ENCODE measurements around the gene MKS1.

Gene MKS1

DNA sequence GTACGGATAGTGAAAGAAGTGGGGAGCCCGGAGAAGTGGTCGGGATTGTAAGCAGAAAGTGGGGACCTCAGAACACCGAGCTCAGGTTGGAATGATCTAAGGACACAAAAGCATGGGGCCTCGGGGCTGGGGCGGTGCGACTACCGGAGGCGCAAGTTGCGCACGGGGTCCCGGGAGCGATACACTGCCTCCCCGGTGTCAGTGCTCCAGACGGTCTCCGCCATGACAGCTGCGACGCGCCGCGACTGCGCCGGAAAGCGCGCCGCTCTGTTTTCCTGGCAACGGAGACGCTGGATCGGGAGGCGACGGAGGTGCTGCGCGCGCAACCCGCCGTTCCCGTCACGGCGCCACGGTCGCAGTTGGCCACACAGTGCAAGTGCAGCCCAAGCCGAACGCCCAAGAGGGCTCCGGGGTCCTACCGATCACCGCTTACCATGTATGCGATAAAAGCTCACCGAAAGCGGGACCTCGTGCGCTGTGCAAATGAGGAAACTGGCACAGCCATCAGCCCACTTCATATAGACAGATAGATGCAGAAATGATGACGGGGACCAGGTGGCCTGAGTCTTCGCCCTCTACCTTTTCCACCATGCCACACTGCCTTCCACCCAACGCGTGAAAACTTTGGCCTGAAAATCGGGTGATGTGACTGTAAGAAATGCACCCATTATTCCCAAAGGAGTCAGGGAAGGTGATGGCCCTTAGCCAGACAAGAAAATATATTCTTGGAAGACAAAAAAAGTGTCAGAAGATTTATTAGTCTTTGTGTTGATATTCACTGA lies at the start of gene MKS1:
MKS1 (minus strand) TSS at position 249 of the 782 bp plus-strand sequence; CDS start at position 224, 25 bp downstream.
- peak; percentile 95 to 97 for DNase-seq

DNA sequence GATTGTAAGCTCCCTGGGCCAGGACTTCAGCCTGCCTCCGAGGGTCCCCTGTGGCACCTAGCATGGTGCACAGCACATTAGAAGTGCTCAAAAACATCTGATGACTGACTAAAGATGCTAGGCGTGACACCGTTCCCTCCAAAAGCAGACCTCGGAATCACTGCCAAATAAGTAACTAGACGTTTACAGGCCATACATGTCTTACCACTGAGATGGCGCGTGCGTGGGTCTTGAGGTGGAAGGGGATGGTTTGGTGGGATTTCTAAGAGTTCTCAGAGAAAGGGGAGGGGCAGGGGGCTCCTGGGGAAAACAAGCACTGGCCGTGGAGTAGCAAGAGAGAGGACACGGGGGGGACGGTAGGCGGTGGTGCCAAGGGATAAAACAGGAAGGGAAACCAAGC lies 49.3 kb upstream of the MKS1 start:
- no peak for DNase-seq

DNA sequence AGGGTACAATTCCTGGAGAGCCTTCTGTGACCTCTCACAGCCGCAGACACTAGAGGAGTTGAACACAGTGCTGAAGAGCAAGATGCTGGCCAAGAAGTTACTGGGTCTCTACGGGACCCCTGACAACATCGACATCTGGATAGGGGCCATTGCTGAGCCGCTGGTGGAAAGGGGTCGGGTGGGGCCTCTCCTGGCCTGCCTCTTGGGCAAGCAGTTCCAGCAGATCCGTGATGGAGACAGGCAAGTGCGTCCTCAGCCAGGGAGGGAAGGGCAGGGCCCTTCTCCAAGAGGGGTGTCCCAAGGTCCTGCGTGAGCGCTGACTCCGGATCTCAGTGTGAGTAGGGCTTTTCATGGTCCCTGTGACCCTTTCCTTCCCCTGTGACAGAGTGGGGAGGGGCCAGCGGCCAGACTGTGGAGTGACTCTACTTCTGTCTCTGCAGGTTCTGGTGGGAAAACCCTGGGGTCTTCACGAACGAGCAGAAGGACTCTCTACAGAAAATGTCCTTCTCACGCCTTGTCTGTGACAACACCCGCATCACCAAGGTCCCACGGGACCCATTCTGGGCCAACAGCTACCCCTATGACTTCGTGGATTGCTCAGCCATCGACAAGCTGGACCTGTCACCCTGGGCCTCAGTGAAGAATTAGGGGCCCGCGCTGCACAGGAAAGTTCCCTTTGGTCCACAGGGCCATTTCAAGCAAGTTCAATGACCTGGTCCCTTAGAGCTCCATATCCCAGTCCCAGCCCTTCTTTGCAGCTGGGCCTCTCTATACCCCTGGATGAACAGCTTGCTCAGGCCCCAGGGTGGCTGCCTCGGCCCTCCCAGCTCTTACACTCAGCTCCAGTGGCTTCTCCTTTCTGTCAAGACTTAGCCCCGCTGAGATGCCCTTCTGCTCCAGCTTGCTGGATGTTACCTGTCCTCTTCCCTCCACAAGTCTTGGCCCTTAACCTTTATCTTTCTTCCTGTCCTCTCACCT lies 48.6 kb upstream of the MKS1 start:
- DNase-seq, result no peak

DNA sequence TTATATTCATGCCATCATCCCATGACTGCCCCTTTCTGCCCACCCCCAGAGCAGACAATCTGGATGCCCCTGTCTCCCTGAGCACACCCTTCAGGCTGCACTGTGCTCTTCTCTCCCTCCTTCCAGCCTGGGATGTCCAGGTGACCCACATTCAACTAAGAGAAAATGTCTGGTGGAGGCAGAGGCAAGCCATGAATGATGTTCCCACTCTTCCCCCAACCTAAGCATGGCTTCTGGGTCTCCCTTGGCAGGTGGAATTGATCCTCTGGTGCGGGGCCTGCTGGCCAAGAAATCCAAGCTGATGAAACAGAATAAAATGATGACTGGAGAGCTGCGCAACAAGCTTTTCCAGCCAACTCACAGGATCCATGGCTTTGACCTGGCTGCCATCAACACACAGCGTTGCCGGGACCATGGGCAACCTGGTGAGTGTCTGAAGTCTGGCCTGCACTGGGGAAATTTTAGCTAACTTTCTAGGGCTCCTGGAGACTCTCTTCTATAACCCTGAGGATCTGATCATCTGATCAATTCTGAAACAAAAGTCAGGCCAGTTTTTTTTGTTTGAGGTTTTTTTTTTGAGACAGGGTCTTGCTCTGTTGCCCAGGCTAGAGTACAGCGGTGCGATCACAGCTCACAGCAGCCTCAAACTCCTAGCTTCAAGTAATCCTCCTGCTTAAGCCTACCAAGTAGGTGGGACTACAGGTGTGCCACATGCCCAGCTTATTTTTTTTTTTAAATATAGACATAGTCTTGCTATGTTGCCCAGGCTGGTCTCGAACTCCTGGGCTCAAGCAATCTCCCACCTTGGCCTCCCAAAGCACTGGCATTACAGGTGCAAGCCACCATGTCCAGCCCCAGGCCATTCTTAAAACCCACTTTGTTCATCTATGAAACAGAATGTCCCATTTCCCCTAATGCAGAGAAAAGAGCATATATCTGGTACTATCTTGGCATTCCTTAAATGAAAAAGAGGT lies 47.1 kb upstream of the MKS1 start:
- DNase-seq, result no peak

DNA sequence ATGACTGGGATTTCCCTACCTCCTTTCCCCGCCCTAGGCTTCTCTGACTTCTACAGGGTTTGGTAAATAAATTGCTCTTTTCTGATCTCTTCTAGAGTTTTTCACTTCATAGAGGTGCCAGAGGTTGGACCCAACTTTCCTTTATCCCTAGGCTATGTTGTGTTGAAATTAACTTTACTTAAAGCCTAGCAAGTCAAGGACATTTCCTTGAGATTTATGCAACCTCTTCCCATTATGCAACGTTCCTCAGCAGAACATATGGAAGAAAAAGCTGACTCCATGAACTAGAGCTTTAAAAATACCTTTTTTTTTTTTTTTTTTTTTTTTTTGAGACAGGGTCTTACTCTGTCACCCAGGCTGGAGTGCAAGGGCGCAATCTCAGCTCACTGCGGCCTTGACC lies 46.2 kb upstream of the MKS1 start:
- DNase-seq, result no peak

DNA sequence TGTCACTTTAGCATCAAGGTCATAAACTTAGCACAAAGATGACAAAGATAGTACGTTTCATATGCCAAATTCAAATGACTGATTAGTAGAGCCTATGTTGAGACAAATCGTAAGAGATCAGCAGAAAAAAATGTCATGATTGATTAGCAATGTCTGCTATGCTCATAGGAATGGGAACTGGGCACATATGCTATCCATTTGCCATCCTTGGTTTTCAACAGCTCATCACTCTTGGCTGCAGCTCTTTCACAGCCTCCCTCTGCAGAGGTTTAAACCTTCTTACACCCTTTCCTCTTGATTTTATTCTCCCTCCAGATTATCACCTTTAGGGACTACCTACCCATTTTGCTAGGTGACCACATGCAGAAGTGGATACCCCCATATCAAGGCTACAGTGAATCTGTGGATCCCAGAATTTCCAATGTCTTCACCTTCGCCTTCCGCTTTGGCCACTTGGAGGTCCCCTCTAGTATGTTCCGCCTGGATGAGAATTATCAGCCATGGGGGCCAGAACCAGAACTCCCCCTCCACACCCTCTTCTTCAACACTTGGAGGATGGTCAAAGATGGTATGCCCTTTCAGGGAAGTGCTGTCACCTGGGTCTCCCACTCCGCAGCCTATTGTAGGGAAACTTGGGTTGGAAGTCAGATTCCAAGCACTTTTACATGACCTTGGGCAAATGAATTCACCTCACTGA lies 45.5 kb upstream of the MKS1 start:
- DNase-seq, result no peak

DNA sequence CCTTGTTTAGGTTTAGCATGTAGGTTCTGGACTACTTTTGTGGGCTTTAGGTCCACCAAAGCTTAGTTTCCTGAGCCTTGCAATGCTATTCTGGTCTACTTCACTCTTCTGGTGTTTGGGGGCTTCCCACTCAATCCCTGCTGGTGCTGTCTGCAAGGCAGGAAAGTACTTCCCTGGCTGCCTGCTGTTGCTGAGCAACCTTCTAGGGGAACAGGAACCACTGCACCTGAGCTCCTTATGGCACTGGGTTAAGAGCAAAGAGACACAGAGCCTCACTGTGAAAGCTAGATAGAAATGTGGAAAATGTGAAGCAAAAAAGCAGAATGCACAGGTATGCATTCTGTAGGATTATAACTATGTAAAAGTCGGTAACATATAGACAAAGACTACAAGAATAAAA lies 44.7 kb upstream of the MKS1 start:
- no peak for DNase-seq

DNA sequence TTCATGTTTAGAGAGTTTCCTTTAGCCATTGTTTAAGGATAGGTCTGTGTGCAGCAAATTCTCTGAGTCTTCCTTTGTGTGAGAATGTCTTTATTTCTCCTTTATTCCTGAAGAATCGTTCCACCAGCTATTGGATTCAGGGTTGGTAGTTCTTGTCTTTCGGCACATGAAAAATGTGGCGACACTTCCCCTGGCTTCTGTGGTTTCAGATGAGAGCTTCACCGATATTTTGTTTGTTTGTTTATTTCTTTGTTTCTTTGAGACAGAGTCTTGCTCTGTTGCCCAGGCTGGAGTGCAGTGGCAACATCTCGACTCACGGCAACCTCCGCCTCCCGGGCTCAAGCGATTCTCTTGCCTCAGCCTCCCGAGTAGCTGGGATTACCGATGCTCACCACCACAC lies 43.1 kb upstream of the MKS1 start:
- DNase-seq, result no peak

DNA sequence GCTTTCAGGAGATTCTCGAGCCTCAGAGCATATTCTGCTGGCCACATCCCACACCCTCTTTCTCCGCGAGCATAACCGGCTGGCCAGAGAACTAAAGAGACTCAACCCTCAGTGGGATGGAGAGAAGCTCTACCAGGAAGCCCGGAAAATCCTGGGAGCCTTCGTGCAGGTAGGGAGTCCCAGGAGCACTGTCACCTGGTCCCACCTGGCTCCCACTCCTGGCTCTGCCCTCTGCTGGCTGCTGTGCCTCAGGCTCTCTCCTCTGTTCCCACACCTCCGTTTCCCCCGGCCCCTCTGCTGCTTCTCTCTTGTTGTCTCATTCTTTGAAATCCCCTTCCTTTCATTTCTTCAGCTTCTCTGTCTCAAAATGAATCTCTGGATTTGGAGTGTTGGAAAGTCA lies 35.7 kb upstream of the MKS1 start:
- DNase-seq, result no peak

DNA sequence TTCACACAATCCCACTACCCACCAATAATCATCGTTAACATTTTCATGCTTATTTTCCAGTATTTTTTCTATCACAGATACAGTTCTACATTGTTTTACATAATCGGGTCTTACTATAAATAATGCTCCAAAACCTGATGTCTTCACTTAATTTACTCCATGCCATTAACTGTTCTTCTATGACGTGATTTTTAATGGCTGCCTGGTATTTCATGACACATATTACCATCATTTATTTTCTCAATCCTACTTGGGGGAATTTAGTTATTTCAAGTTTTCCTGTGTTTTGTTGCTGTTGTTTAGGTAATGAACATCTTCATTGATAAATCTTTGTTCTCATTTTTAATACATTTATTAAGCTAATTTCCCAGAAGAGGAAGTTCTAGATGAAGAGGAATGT lies 34.0 kb upstream of the MKS1 start:
- DNase-seq, result no peak

DNA sequence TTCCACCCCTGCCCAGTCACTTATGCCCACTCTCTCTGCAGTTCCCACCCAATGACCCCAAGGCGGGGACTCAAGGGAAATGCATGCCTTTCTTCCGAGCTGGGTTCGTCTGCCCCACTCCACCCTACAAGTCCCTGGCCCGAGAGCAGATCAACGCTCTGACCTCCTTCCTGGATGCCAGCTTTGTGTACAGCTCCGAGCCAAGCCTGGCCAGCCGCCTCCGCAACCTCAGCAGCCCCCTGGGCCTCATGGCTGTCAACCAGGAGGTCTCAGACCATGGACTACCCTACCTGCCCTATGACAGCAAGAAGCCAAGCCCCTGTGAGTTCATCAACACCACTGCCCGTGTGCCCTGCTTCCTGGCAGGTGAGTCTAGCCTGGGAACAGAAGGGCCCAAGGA lies 33.1 kb upstream of the MKS1 start:
- no peak for DNase-seq

DNA sequence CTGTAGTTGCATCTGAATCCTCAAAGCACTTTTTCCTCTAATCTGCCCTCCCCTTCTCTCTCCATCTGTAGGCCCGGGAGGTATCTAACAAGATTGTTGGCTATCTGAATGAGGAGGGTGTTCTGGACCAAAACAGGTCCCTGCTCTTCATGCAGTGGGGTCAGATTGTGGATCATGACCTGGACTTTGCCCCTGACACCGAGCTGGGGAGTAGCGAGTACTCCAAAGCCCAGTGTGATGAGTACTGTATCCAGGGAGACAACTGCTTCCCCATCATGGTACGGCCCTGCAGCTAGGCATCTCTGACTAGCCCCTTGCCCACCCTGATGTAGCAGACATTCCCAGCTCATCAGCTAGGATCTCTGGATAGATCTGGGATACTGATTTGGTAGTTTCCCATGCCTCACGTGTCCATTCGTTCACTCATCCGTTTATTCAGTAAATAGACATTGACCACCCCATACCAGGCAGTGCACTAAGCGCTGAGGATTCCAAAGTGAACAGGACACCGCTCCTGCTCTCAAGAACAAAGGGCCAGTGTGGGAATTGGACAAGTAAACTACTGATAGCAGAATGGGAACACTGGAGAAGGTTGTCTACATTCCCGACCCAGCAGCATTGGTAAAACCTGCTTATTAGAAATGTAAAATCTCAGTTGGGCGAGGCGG lies 31.4 kb upstream of the MKS1 start:
- no peak for DNase-seq

DNA sequence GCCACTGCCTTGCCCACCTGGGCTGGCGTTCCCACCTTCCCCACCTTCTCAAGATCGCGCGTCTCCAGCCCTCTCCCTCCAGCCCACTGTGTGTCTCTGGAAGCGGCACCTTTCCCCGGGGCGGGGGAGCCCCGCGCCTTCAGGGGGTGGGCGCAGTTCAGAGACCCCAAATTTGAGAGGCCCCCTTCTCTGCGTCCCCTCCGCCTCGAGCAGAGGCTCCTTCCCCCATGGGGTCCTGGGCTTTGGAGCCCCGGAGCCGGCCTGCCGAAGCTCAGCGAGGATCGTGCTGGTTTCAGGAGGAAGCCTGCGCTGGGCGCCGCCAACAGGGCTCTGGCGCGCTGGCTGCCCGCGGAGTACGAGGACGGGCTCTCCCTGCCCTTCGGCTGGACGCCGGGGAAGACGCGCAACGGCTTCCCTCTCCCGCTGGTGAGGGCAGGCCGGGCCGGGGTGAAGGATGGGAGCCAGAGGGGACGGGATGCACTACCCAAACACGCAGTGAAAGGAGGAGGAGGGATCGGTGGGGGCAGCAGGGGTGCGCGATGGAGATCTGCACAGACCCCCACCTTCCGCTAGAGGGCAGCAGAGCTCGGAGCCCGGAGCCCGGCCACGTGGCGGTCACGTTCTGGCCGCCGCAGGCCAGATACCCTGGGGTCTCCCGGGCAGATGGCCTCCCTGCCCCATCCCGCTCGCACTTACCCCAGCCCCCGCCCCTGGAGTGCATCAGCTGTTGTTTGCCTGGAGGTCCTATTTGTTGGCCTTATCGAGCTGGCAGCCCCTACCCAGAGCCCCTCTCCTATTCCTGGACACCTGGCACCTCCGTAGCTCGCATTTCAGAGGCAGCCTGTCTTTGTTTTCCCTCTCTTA lies 30.4 kb upstream of the MKS1 start:
- DNase-seq, result peak; percentile 71 to 72

DNA sequence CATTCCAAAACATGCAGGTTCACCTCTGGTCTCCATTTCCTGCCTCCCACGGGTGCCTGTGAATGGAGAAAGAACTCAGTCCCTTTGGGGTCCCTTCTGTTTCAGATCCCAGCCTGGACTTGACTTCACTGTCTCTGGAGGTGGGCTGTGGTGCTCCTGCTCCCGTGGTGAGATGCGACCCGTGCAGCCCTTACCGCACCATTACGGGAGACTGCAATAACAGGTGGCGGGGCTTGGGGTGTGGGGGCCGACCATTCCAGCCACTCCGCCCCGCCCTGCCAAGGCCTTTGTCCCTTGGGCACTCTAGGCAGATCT lies 29.9 kb upstream of the MKS1 start:
- no peak for DNase-seq

DNA sequence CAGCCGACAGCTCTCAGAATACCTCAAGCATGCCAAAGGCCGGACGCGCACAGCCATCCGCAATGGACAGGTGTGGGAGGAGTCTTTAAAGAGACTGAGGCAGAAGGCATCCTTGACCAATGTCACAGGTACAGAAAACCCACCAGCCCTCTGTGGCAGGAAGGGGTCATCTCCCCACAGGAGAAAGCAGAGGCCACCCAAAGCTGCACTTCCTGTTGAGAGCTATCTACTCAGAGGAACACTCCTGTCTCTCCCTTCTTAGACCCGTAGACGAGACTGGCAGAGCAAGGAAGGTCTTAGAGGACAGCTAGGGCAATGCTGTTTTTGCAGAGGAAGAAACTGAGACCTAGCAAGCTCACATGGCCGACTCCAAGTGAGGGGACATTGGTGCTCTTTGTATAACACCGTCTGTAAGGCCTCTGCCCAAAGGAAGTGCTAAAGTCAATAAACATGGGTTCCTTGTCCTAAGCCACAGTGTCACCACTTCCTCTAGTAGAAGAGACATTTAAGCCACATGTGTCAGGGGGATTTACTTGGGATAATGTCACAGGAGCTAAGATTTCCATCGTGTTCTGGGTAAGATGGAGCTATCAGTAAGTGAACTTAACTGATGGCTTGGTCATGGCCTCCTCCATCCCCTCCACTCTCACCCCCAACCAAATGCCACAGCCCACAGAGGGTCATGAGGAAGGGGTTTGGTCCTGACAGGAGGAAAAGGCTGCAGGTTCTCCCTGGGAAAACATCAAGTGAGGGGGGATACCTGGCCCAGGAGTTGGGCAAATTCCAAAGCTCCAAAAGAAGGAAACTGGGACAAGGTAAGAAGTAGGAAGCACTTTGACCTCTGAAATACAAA lies 28.7 kb upstream of the MKS1 start:
- DNase-seq, result no peak

DNA sequence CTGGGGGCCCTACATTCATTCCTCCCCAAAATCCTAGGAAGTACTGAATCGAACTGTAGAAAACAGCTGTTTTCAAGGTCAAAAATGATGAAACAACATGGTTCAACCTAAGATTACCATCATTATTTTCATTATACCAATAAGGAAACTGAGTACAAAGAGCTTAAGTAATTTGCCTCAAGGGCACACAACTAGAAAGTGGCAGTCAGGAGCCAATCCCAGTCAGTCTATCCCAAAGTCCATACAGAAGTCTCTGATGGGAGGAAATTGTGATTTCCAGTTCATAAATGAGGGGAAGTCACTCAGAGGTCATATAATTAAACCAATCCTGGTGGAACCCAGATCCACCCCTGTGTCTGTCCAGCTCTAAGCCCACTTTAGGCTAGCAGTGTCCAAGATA lies 27.7 kb upstream of the MKS1 start:
- no peak for DNase-seq

DNA sequence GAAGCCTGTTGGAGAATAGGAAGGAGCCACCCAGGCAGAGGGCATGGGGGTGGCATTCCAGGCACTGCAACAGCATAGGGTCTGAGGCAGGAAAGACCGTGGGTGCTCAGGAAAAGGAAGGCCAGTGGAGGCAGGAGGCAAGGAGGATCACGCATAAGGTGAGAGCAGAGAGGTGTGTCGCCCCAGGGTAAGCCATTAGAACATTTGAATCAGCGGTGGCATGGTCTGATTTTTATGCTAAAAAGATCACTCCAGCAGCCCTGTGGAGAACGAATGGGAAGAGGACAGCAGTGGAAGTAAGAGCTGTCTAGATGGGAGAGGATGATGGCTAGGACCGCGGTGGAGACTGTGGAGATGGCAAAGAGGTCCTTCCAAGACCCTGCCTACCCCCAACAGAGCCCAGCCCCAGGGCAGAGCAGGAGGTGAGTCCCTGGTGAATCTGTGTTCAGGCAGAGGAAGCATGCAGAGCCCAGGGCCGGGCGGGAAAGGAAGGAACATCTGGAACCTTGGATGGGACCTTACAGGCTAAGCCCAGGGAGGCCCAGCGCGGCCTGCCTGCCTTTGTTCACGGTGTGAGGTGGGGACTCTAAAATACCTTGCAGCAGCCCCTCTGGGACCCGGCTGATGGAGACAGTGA lies 27.2 kb upstream of the MKS1 start:
- DNase-seq, result no peak

DNA sequence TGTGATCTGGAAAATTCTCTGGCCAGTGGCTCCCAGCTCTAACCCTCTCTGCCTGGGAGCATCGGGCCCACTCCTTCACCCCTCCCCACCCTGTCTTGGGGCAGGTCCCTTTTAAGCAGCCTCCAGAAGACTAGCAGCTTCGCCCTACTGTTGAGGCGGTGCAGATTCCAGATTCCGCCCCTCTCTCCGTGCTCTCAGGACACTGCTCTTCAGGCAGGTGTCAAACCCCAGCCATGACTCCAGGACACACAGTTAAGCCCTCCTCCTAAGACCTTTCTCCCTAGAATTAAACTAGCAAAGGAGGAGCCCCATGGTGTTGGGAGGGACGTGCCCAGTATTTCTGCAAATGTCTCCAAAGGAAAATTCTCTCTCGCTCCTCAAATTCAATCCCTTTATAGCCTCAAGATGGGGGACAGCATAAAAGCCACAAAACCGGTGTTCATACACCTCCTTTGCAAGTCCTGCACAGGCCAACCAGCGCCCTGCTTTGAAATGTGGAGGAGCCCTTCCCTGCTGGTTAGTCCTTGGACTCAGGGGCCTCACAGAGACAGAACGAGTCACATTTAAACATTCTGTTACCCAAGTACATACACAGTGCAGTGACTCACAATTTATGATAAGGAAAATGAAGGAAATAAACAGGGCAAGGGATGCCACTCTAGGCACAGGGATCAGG lies 26.5 kb upstream of the MKS1 start:
- no peak for DNase-seq

DNA sequence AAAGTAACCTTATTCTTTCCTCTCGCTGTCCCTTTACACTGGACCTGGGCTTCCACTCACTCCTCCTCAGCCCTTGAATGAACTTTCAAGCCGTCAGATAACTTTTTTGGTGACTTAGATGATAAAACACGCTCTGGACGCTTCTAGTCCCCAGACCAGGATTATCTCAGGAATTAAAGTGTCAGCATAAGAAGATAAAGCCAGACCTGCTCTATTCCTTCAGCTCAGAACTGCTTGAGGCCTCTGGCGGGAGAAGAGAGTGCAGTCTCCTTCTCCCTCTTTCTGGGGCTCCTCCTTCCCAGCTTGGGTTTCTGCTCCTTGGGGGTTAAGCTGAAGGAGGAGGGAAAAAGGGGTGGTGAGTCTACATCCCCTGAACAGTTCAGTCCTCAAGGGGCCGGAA lies 25.9 kb upstream of the MKS1 start:
- no peak for DNase-seq

All from NCI-H2081 (cell line).